ENCODE results near the gene ATP9A.

ATP9A gene

GRCh38 chr20:51562332-51563173, 205.6 kb downstream of the ATP9A start:
- peak; percentile 90 for DNase-seq (ENCODE audit: low read depth)
- peak overlapping the region; percentile 65 for H3K4me3 ChIP-seq (ENCODE audit: low read depth, low read length)
- TF ChIP-seq CTCF (conservative IDR thresholded peaks at IDR 0.05; ENCODE audit: low read depth, low read length): no peak

- peak overlapping the region; percentile 65 for H3K4me3 ChIP-seq (ENCODE audit: low read depth, low read length)
- TF ChIP-seq CTCF (conservative IDR thresholded peaks at IDR 0.05; ENCODE audit: low read depth, low read length): no peak
- DNase-seq (ENCODE audit: low read depth): peak; percentile 39
Measured at GRCh38 chr20:51562027-51562331, 206.2 kb downstream of the ATP9A start.

GRCh38 chr20:51560550-51561307, 207.5 kb downstream of the ATP9A start:
- no peak for DNase-seq (ENCODE audit: low read depth)
- TF ChIP-seq CTCF (conservative IDR thresholded peaks at IDR 0.05; ENCODE audit: low read depth, low read length): no peak
- peak overlapping the region; percentile 32 for H3K4me3 ChIP-seq (ENCODE audit: low read depth, low read length)

- TF ChIP-seq CTCF (conservative IDR thresholded peaks at IDR 0.05; ENCODE audit: low read depth, low read length): no peak
- H3K4me3 ChIP-seq (ENCODE audit: low read depth, low read length): no peak overlapping the region
- DNase-seq (ENCODE audit: low read depth): no peak
Measured at GRCh38 chr20:51560042-51560441, 208.1 kb downstream of the ATP9A start.

GRCh38 chr20:51554538-51555165, 213.5 kb downstream of the ATP9A start:
- H3K4me3 ChIP-seq (ENCODE audit: low read depth, low read length): no peak overlapping the region
- TF ChIP-seq CTCF (conservative IDR thresholded peaks at IDR 0.05; ENCODE audit: low read depth, low read length): no peak
- no peak for DNase-seq (ENCODE audit: low read depth)

- no peak for TF ChIP-seq CTCF (conservative IDR thresholded peaks at IDR 0.05; ENCODE audit: low read depth, low read length)
- no peak overlapping the region for H3K4me3 ChIP-seq (ENCODE audit: low read depth, low read length)
- peak; percentile 66 for DNase-seq (ENCODE audit: low read depth)
Measured at GRCh38 chr20:51553897-51554486, 214.2 kb downstream of the ATP9A start.

Measured in choroid plexus epithelial cell (primary cell).